ENCODE measurements around the gene SECISBP2L.

DNA sequence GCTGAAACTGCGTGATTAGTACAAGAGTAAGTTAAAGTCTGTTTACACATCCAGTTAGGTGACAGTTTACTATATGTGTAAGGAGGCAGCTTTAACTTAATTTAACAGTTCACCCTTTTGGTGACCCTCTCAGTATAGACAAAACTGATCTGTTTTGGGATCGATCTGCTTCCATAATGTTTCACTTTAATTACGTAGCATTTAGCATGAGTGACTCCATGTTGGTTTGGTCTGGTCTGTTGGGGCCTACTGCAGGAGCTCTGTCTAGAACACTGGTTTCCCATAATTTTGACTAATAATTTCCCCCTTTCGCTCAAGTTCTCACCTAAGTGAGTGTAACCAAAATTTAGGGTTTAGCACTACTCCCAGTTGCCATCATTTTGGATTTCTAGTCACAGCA is 6.4 kb upstream of the SECISBP2L start:
- TF ChIP-seq, protein P1, sequence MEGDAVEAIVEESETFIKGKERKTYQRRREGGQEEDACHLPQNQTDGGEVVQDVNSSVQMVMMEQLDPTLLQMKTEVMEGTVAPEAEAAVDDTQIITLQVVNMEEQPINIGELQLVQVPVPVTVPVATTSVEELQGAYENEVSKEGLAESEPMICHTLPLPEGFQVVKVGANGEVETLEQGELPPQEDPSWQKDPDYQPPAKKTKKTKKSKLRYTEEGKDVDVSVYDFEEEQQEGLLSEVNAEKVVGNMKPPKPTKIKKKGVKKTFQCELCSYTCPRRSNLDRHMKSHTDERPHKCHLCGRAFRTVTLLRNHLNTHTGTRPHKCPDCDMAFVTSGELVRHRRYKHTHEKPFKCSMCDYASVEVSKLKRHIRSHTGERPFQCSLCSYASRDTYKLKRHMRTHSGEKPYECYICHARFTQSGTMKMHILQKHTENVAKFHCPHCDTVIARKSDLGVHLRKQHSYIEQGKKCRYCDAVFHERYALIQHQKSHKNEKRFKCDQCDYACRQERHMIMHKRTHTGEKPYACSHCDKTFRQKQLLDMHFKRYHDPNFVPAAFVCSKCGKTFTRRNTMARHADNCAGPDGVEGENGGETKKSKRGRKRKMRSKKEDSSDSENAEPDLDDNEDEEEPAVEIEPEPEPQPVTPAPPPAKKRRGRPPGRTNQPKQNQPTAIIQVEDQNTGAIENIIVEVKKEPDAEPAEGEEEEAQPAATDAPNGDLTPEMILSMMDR (conservative IDR thresholded peaks at IDR 0.05; ENCODE audit: low read depth in 2 of 2), result no peak
- no peak for TF ChIP-seq REST (IDR thresholded peaks at IDR 0.05; ENCODE audit: unreplicated experiment)
- TF ChIP-seq EZH2 (IDR thresholded peaks at IDR 0.05; ENCODE audit: low read depth, unreplicated experiment), result no peak
- no peak for TF ChIP-seq POLR2AphosphoS5 (IDR thresholded peaks at IDR 0.05; ENCODE audit: low read depth)
- no peak for TF ChIP-seq CREB1 (CRISPR knock-in tag; IDR thresholded peaks at IDR 0.05; ENCODE audit: low read depth)
- TF ChIP-seq EZH2phosphoT487 (IDR thresholded peaks at IDR 0.05; ENCODE audit: unreplicated experiment), result no peak
- TF ChIP-seq ZNF114 (CRISPR knock-in tag; IDR thresholded peaks at IDR 0.05), result no peak
- TF ChIP-seq, protein P2, sequence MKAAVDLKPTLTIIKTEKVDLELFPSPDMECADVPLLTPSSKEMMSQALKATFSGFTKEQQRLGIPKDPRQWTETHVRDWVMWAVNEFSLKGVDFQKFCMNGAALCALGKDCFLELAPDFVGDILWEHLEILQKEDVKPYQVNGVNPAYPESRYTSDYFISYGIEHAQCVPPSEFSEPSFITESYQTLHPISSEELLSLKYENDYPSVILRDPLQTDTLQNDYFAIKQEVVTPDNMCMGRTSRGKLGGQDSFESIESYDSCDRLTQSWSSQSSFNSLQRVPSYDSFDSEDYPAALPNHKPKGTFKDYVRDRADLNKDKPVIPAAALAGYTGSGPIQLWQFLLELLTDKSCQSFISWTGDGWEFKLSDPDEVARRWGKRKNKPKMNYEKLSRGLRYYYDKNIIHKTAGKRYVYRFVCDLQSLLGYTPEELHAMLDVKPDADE (IDR thresholded peaks at IDR 0.05), result no peak
- TF ChIP-seq ZNF331 (CRISPR knock-in tag; IDR thresholded peaks at IDR 0.05; ENCODE audit: low read depth), result no peak
- no peak for TF ChIP-seq ZNF462 (CRISPR knock-in tag; IDR thresholded peaks at IDR 0.05)
